Right atrium auricular region (tissue), 2 donors: ENCODE measurements around the gene SDR42E2. TPM values are rescaled to one million over a fixed set of nuclear protein-coding genes. Genes with fewer than 3 reads are reported as not detected.

Experiments used
- DNase-seq: peaks from one replicate; pipeline ENCODE4 v3.0.0-alpha.2; 2019; ENCODE audit warnings: low spot score
- H3K27ac ChIP-seq, 2 donors: fragments of 200-600 bp; sonication (generic); 1 replicate in 1 of 2; 2 replicates in 1 of 2; pipeline ENCODE4 v1.5.1; 2016 to 2019
- H3K27me3 ChIP-seq, 2 donors: fragments of 200-600 bp; sonication (generic); one replicate each; pipeline versions ENCODE4 v1.5.1 to v1.6.0; 2017 to 2019
- H3K36me3 ChIP-seq: fragments of 200-600 bp; sonication (generic); one replicate; pipeline ENCODE4 v1.5.1; 2016
- H3K4me1 ChIP-seq, 2 donors: fragments of 200-600 bp; sonication (generic); one replicate each; pipeline versions ENCODE4 v1.5.1 to v1.6.0; 2017 to 2019
- H3K4me3 ChIP-seq, 2 donors: fragments of 200-600 bp; sonication (generic); 1 replicate in 1 of 2; 2 replicates in 1 of 2; pipeline ENCODE4 v1.5.1; 2017 to 2019; ENCODE audit warnings: mild to moderate bottlenecking in 1 of 2, moderate library complexity in 1 of 2
- H3K9me3 ChIP-seq, 2 donors: fragments of 200-600 bp; sonication (generic); one replicate each; pipeline ENCODE4 v1.5.1; 2019
- CTCF ChIP-seq, 2 donors: fragments of 200-600 bp; sonication (generic); IDR thresholded peaks; one replicate each; pipeline ENCODE4 v1.5.1; 2019; ENCODE audit warnings: antibody characterized with exemption in 2 of 2
- total RNA-seq, 2 donors: library from RNA; depleted of rRNA; stranded (reverse); fragments of >200 nt; gene quantifications; one replicate each; pipeline ENCODE4 v1.1.0, GENCODE V29; 2016

Gene SDR42E2
- total RNA-seq, 2 donors from 2014 or later: not detected

GRCh38 chr16:22177968-22178930 lies 15.9 kb downstream of the SDR42E2 start:
- no peak for TF ChIP-seq CTCF (IDR thresholded peaks at IDR 0.05)
- DNase-seq: no peak
- Histone ChIP-seq H3K4me3 (no peak overlapping the region), H3K4me1 (no peaks in the 10 kb centered on the region), H3K27ac (no peak overlapping the region), H3K27me3 (no peaks in the 10 kb centered on the region), H3K36me3 (no peaks in the 10 kb centered on the region), H3K9me3 (no peaks in the 10 kb centered on the region)

GRCh38 chr16:22181426-22181825 lies 19.1 kb downstream of the SDR42E2 start:
- Histone ChIP-seq H3K36me3 (no peaks in the 10 kb centered on the region), H3K27ac (no peak overlapping the region), H3K27me3 (no peaks in the 10 kb centered on the region), H3K4me3 (no peak overlapping the region), H3K4me1 (no peaks in the 10 kb centered on the region), H3K9me3 (no peaks in the 10 kb centered on the region)
- TF ChIP-seq CTCF (IDR thresholded peaks at IDR 0.05): no peak
- no peak for DNase-seq

- no peak for DNase-seq
- Histone ChIP-seq H3K27me3 (no peaks in the 10 kb centered on the region), H3K36me3 (no peaks in the 10 kb centered on the region), H3K27ac (no peak overlapping the region), H3K9me3 (no peaks in the 10 kb centered on the region), H3K4me3 (no peak overlapping the region), H3K4me1 (no peaks in the 10 kb centered on the region)
- TF ChIP-seq CTCF (IDR thresholded peaks at IDR 0.05): no peak
Observed at GRCh38 chr16:22181843-22182242, 19.5 kb downstream of the SDR42E2 start.

- no peaks in the 10 kb centered on the region for H3K4me1 ChIP-seq
- H3K27me3 ChIP-seq: no peaks in the 10 kb centered on the region
- H3K27ac ChIP-seq: no peak overlapping the region
- no peaks in the 10 kb centered on the region for H3K9me3 ChIP-seq
- no peak overlapping the region for H3K4me3 ChIP-seq
- no peak for DNase-seq
- no peaks in the 10 kb centered on the region for H3K36me3 ChIP-seq
- TF ChIP-seq CTCF (IDR thresholded peaks at IDR 0.05): no peak
Observed at GRCh38 chr16:22183335-22183734, 21.0 kb downstream of the SDR42E2 start.

- H3K4me1 ChIP-seq: peaks cover 0 to 7% of the 10 kb centered on the region in 2 donors
- H3K27me3 ChIP-seq: no peaks in the 10 kb centered on the region
- no peak for DNase-seq
- no peaks in the 10 kb centered on the region for H3K9me3 ChIP-seq
- H3K27ac ChIP-seq: no peak overlapping the region
- no peaks in the 10 kb centered on the region for H3K36me3 ChIP-seq
- H3K4me3 ChIP-seq: no peak overlapping the region
- TF ChIP-seq CTCF (IDR thresholded peaks at IDR 0.05): no peak
Observed at GRCh38 chr16:22183901-22184614, 21.8 kb downstream of the SDR42E2 start.
